Effector CD8-positive, alpha-beta T cell (primary cell): ENCODE data around the gene MTMR3.
"Not testable (repeated sequence)": the region's sequence is repeated elsewhere in the genome, so short reads cannot be mapped to it uniquely, and the experiment has no call there.

Experiments used
- DNase-seq: peaks from one replicate; lab custom pipeline; 2025; lab: John Stamatoyannopoulos, UW

The MTMR3 gene

GRCh38 chr22:29967461-29967860, 84.5 kb downstream of the MTMR3 start:
- no peak for DNase-seq

- no peak for DNase-seq
Measured at GRCh38 chr22:29971607-29972006, 88.6 kb downstream of the MTMR3 start.

- DNase-seq: no peak
Measured at GRCh38 chr22:29972121-29972520, 89.1 kb downstream of the MTMR3 start.

GRCh38 chr22:29973269-29973668, 90.3 kb downstream of the MTMR3 start:
- DNase-seq: no peak

- not testable (repeated sequence) for DNase-seq
Measured at GRCh38 chr22:29973680-29974079, 90.7 kb downstream of the MTMR3 start.

GRCh38 chr22:29975494-29975893, 92.5 kb downstream of the MTMR3 start:
- DNase-seq: no peak

- DNase-seq: no peak
Measured at GRCh38 chr22:29977107-29977506, 94.1 kb downstream of the MTMR3 start.

GRCh38 chr22:29979777-29980321, 96.9 kb downstream of the MTMR3 start:
- no peak for DNase-seq

GRCh38 chr22:29983296-29983917, 100.4 kb downstream of the MTMR3 start:
- no peak for DNase-seq

GRCh38 chr22:29985912-29986311, 102.9 kb downstream of the MTMR3 start:
- no peak for DNase-seq

- DNase-seq: no peak
Measured at GRCh38 chr22:29987137-29987536, 104.2 kb downstream of the MTMR3 start.

- DNase-seq: no peak
Measured at GRCh38 chr22:29988719-29989118, 105.7 kb downstream of the MTMR3 start.

- DNase-seq: no peak
Measured at GRCh38 chr22:29989446-29989845, 106.5 kb downstream of the MTMR3 start.

GRCh38 chr22:29992341-29993275, 109.6 kb downstream of the MTMR3 start:
- DNase-seq: no peak

- DNase-seq: no peak
Measured at GRCh38 chr22:29994027-29994715, 111.2 kb downstream of the MTMR3 start.

- DNase-seq: no peak
Measured at GRCh38 chr22:29994943-29995342, 112.0 kb downstream of the MTMR3 start.

- DNase-seq: no peak
Measured at GRCh38 chr22:29997107-29997506, 114.1 kb downstream of the MTMR3 start.

- no peak for DNase-seq
Measured at GRCh38 chr22:29997516-29997915, 114.5 kb downstream of the MTMR3 start.

- no peak for DNase-seq
Measured at GRCh38 chr22:29998627-29999384, 115.8 kb downstream of the MTMR3 start.

- DNase-seq: no peak
Measured at GRCh38 chr22:30000566-30000965, 117.6 kb downstream of the MTMR3 start.

GRCh38 chr22:30001459-30001858, 118.5 kb downstream of the MTMR3 start:
- DNase-seq: no peak
